ENCODE results near the gene AKR1C3.

Gene AKR1C3

DNA sequence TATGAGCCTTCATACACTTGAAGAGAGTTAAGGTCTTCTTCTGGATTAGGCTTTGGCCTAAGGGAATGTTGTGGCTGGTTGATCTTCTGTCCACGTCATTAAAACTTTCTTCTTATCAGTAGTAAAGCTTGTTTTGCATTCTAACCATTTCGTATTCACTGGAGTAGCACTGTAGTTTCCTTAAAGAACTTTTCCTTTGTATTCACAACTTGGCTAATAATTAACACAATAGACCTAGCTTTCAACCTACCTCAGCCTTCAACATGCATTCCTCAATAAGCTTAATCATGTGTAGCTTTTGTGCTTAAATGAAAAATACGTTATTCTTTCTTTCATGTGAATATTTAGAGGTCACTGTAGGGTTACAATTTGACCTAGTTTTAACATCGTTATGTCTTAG is 48.0 kb downstream of the AKR1C3 start:
- no peak for DNase-seq

DNA sequence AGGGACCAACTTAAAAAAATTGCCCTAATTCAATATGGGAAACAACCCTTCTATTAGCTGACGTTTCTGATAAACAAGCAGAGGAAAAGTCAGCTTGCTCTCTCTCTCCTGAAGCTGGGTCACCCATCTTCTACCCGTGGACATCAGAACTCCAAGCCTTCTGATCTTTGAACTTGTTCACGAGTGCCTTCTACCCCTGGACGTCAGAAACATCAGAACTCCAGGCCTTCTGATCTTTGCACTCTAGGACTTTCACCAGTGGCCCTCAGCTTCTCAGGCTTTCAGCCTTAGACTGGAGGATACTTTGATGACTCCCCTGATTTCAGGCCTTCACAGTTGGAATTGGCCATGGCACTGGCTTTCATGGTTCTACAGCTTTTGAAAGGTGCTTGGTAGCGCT is 48.9 kb downstream of the AKR1C3 start:
- no peak for DNase-seq

DNA sequence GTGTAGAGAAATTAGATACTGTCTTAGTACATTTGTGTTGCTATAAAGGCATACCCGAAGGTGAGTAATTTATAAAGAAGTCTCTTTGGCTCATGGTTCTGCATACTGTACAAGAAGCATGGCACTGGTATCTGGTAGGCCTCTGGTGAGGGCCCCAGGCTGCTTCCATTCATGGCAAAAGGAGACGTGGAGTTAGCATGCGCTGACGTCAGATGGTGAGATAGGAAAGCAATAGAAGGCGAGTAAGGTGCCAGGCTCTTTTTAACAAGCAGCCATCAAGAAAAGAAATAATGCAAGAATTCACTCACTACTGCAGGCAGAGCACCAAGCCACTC is 52.7 kb downstream of the AKR1C3 start:
- no peak for DNase-seq

DNA sequence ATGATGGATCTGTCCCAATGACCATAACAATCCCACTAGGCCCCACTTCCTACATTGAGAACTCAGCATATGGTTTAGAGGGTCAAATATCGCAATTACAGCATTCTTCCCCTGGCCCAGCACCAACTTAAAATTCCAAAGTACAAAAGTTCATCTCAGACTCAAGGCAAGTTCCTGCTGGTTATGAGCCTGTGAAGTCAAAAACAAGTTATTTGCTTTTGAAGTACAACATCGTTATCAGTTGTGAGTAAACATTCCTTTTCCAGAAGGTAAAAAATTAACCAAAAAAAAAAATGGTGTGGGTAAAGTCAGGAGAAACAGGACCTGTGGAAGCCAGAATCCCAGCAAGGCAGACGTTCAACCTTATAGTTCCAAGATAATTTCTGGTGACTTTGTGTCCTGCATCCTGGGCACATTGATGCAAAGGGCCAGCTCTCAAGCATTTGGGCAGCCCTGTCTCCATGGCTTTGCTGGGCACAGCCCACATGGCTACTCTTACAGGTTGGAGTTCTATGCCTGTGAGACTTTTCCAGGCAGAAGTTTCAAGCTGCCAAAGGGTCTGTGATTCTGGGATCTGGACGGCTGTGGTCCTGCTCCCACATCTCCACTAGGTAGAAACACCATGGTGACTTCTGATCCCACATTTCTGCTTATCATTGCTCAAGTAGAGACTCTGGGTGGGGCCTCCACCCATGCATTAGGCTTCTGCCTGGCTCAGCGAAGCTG is 53.2 kb downstream of the AKR1C3 start:
- no peak for DNase-seq

DNA sequence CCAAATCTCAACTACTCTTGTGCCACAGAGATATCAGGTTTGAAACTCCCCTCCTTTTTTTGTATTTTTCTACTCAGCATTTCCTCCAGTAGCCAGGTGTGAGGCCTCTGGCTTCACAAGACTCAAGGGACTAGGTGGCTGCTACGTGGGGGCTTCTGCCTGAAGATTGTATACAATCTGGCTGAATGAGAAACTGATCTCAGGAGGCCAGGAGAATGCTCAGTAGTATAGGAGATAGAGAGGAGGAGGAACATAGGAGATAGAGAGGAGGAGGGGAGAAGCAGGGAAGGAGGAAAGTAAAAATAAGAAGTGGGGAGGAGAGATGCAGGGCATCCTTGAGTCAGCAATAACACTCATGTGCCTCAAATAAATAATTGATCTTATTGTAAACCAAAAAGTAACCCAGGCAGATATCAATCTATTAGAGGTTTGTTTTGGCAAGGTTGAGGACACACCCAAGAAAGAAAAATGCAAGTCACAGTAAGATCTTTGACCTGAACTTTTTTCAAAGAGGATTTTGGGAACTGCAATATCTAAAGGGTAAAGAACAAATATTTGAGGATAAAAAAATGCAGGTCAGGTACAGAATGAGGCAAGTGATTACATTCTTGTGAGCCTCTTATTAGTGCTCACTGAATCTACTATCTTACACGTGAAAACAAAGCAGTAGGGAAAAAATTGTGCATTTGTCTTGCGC is 53.9 kb downstream of the AKR1C3 start:
- DNase-seq: no peak

DNA sequence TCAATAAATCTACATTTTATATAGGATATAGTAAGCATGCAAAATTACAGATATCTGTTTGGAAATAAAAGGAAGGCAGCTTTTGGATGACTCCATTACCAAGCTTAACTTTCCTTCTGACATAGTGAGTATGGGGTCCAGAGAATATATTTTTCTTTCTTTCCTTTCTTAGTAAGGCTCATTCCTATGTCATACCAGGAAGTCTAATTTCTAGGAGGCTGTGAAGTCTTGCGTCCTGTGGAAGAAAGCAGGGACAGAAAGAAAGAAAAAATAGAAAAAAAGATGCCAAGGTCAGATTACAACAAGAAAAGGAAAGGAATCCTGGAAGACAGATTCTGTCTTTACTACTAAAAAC is 54.4 kb downstream of the AKR1C3 start:
- DNase-seq: no peak

DNA sequence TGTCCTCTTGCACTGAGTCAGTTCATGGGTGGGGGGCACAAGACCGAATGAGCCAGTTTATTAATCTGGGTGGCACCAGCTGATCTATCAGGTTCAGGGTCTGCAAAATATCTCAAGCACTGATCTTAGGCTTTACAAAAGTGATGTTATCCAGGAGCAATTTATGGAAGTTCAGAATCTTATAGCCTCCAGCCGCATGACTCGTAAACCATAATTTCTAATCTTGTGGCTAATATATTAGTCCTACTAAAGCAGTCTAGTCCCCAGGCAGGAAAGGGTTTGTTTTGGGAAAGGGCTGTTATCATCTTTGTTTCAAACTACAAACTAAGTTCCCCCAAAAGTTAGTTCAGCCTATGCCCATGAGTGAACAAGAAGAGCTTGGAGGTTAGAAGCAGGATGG is 56.9 kb downstream of the AKR1C3 start:
- no peak for DNase-seq

DNA sequence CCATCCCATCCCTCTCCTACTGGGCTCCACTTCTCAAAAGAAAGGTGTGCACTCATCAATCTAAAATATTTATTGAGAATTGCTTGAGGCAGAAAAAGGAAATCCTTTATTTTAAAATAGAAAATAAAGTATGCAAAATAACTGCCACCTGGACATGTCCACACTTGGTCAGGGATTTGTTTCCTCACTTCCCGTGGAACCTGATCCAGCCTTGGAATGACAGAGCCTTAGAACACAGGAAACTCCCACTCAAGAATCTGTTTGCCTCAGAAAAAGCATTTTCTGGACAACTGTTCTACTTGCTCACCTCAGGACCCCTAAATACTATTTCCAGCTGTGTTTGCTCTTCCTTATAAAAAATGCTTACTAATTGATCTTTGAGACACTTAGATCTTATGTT is 61.7 kb downstream of the AKR1C3 start:
- no peak for DNase-seq

All from CD4-positive, alpha-beta T cell treated with Interleukin-17A for 4 hours (primary cell).